K562 (cell line): ENCODE measurements around the gene VSTM2B. TPM values are rescaled to one million over a fixed set of nuclear protein-coding genes. Genes with fewer than 3 reads are reported as not detected.

Source experiments
- BDP1 ChIP-seq: IDR thresholded peaks from 3 replicates; pipeline ENCODE4 v1.6.1; 2011; ENCODE audit not compliant: insufficient read length, insufficient read depth
- CXXC5 ChIP-seq: fragments of 250-450 bp; sonication (Bioruptor Pico); IDR thresholded peaks from 2 replicates; pipeline ENCODE4 v1.8.0; 2022; ENCODE audit warnings: inconsistent platforms, mild to moderate bottlenecking, moderate library complexity
- DPF2 ChIP-seq: fragments of 450-650 bp; IDR thresholded peaks from 2 replicates; pipeline ENCODE4 v1.6.1; 2016
- ELF1 ChIP-seq: fragments of 200-800 bp; sonication (Bioruptor generic); IDR thresholded peaks from 2 replicates; pipeline ENCODE4 v1.6.1; 2016; ENCODE audit warnings: missing genetic modification characterization, missing compliant biosample characterization
- FOXA1 ChIP-seq: fragments of 450-650 bp; IDR thresholded peaks from 2 replicates; pipeline ENCODE4 v1.6.1; 2016; ENCODE audit warnings: mild to moderate bottlenecking, borderline replicate concordance
- HBP1 ChIP-seq: fragments of 450-650 bp; formaldehyde crosslinking; IDR thresholded peaks from 2 replicates; pipeline ENCODE4 v1.4.0; 2022; ENCODE audit warnings: missing genetic modification characterization
- MGA ChIP-seq: fragments of 450-650 bp; IDR thresholded peaks from 2 replicates; pipeline ENCODE4 v1.6.1; 2016; ENCODE audit warnings: mild to moderate bottlenecking, moderate library complexity
- NCOR1 ChIP-seq: fragments of 450-650 bp; IDR thresholded peaks from 2 replicates; pipeline ENCODE4 v1.6.1; 2016; ENCODE audit warnings: mild to moderate bottlenecking, moderate library complexity
- NFATC3 ChIP-seq: fragments of 450-650 bp; IDR thresholded peaks from 2 replicates; pipeline ENCODE4 v1.6.1; 2017; ENCODE audit warnings: mild to moderate bottlenecking
- PHF20 ChIP-seq: fragments of 450-650 bp; IDR thresholded peaks from 2 replicates; pipeline ENCODE4 v1.6.1; 2018; ENCODE audit not compliant: partially characterized antibody
- POLR3G ChIP-seq: IDR thresholded peaks from 2 replicates; pipeline ENCODE4 v1.6.1; 2011; ENCODE audit not compliant: insufficient read length, insufficient replicate concordance; ENCODE audit errors: extremely low read depth
- TAF9B ChIP-seq: fragments of 450-650 bp; IDR thresholded peaks from 2 replicates; pipeline ENCODE4 v1.6.1; 2018; ENCODE audit warnings: mild to moderate bottlenecking; ENCODE audit not compliant: partially characterized antibody
- ZC3H4 ChIP-seq: sonication (generic); formaldehyde crosslinking; IDR thresholded peaks from 2 replicates; pipeline ENCODE4 v1.9.0; 2021; ENCODE audit warnings: missing genetic modification reagents, borderline replicate concordance
- ZEB2 ChIP-seq: fragments of 450-650 bp; IDR thresholded peaks from 2 replicates; pipeline ENCODE4 v1.6.1; 2016
- ZNF143 ChIP-seq: sonication (generic); formaldehyde crosslinking; IDR thresholded peaks from 2 replicates; pipeline ENCODE4 v1.9.0; 2022; ENCODE audit warnings: mild to moderate bottlenecking, missing genetic modification reagents
- ZNF146 ChIP-seq: IDR thresholded peaks from one replicate; pipeline ENCODE4 v1.6.1; 2018; ENCODE audit warnings: missing compliant biosample characterization; ENCODE audit not compliant: unreplicated experiment
- ZNF780A ChIP-seq: fragments of 250-450 bp; sonication (Bioruptor Pico); IDR thresholded peaks from 2 replicates; pipeline ENCODE4 v1.5.0; 2021; ENCODE audit warnings: mild to moderate bottlenecking
- ZNF79 ChIP-seq: fragments of 250-450 bp; sonication (Bioruptor Pico); IDR thresholded peaks from 2 replicates; pipeline ENCODE4 v1.4.0; 2020; ENCODE audit warnings: low read depth, mild to moderate bottlenecking, moderate library complexity
- polyA plus RNA-seq, 8 experiments: library from polyadenylated mRNA; depleted of rRNA in 4 of 8; stranded (reverse) in 5 of 8; unstranded in 3 of 8; fragments of >200 nt; fragmentation: Nextera tagmentation in 2 of 8; fragmentation: Illumina TruSeq in 1 of 8; extraction: Ambion mirVana in 2 of 8; extraction: Trizol in 1 of 8; gene quantifications; 2 replicates each; pipeline versions ENCODE4 v1.2.1 to v1.2.3, GENCODE V29; 2011 to 2014; ENCODE audit warnings: inconsistent platforms in 1 of 8, missing spikeins in 1 of 8
- total RNA-seq, 7 experiments: library from RNA; depleted of rRNA in 6 of 7; stranded (reverse); fragments of >200 nt in 6 of 7; fragmentation: Illumina TruSeq in 2 of 7; extraction: Trizol in 2 of 7; gene quantifications; 2 replicates each; pipeline versions ENCODE4 v1.2.1 to v1.2.3, GENCODE V29; 2011 to 2021; ENCODE audit warnings: low replicate concordance in 1 of 7

The VSTM2B gene
- total and polyA plus RNA-seq, 9 of the 15 experiments (the other 6 are each of a cell fraction or from before 2014, with no cell fraction given): not detected

- TF ChIP-seq NCOR1 (0 out of 2 replicates have a peak, but pooled peaks have one; percentile 4), BDP1 (no peak), TAF9B (peak; percentile 88), NFATC3 (no peak), MGA (no peak), PHF20 (peak; percentile 100), ZNF146 (CRISPR knock-in tag) (no peak), ZNF79 (CRISPR knock-in tag) (no peak), HBP1 (CRISPR knock-in tag) (peak; percentile 84), DPF2 (peak; percentile 42; the same call in 1 of the 2 replicates), CXXC5 (CRISPR knock-in tag) (peak; percentile 84), ZC3H4 (peak; percentile 83; the same call in 1 of the 2 replicates), ZNF780A (CRISPR knock-in tag) (no peak), ELF1 (tag) (peak; percentile 99), ZNF143 (CRISPR knock-in tag) (no peak), FOXA1 (no peak), POLR3G (no peak), ZEB2 (no peak)
These were observed 80.0 kb downstream of the VSTM2B start, which contains the start of gene POP4 (continued) for GRCh38 chr19:29605653-29606419.
